NCI-H2029 treated with DMSO at 0.1 percent for 48 hours (cell line): ENCODE measurements around the gene BMP2K.
"Not testable (repeated sequence)": the region's sequence is repeated elsewhere in the genome, so short reads cannot be mapped to it uniquely, and the experiment has no call there.

Source experiments
- DNase-seq: peaks from one replicate; lab custom pipeline; 2025; lab: John Stamatoyannopoulos, UW

Gene BMP2K

DNA sequence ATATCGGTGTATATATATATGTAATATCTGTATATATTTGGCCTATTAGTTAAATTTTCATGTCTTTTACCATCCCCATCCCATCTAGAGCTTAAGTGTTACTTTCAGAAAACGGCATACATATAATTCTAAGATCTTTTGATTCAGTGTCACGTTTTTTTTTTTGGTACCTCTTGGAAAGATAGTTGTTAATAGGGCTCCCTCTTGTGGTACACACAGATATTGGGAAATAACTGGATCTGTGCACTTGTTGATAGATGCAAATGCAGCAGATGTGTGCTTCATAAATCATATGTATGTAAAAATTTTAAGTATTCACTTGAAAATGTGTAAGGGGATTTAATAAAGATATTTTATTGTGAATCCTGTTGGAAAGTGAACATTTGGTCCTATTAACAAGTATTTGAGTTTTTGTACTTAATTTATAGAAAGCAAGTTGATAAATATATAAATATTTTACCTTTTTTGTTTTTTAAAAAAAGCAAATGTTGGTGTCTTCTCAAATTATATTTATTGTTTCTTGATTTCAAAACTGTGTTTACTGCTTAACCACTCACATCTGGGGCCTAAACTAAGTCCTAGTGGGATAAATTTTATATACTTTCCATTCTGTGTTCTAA is 88.4 kb downstream of the BMP2K start:
- peak; percentile 74 for DNase-seq

DNA sequence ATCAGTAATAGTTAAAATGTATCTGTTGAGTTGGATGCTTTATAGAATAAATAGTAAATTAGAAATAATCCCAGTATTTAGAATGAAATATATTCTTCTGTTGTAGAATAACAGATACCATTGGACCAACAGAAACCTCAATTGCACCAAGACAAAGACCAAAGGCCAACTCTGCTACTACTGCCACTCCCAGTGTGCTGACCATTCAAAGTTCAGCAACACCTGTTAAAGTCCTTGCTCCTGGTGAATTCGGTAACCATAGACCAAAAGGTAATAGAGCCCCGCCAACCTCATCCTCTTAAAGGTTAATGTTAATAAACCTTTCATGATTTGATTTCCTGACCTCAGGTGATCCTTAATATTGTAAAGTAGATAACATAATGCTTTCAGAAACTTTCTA is 89.3 kb downstream of the BMP2K start:
- DNase-seq, result no peak

DNA sequence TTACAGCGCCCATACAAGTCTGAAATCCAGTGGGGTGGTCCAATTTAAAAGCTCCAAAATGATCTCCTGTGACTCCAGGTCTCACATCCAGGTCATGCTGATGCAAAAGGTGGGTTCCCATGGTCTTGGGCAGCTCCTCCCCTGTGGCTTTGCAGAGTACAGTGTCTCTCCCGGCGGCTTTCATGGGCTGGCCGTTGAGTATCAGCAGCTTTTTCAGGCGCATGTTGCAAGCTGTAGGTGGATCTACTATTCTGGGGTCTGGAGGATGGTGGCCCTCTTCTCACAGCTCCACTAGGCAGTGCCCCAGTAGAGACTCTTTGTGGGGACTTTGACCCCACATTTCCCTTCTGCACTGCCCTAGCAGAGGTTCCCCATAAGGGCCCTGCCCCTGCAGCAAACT is 92.6 kb downstream of the BMP2K start:
- not testable (repeated sequence) for DNase-seq

DNA sequence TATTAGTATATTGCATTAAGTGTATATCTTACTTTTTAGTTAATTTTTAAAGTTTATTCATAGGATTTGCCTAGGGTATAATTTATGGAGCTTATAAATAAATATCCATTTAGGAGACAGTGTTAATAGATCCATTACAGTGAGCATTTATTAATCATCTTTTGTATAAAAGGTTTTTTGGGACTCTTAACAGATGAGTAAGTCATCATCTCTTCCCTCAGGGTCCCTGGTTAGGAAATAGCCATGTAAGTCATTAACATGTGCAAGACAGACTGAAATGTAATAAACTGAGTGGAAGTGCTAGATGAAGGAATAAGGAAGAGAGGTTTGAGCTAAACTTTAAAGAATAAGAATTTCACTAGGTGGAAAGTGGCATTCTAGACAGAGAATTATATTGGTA is 93.9 kb downstream of the BMP2K start:
- no peak for DNase-seq

DNA sequence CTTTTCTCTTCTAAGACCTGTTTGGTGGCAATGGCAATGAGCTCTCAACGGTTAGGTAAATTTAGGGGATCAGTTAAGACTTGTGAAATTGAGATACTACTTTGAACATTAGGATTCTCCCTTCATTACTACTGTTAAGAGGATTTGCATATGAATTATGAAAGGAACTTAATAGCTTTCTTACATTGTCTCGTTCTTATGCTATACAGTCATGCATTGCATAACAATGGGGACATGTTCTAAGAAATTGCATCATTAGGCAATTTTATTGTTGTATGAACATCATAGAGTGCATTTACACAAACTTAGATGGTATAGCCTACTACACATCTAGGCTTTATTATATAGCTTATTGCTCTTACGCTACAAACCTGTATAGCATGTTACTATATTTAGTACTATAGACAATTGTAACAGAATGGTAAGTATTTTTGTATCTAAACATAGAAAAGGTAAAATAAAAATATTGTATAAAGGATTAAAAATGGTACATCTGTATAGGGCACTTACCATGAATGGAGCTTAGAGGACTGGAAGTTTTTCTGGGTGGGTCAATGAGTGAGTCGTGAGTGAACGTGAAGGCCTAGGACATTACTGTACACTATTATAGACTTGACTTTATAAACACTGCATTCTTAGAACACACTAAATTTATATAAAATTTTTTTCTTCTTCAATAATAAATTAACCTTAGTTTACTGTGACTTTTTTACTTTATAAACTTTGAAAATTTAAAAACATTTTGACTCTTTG is 100.6 kb downstream of the BMP2K start:
- no peak for DNase-seq

DNA sequence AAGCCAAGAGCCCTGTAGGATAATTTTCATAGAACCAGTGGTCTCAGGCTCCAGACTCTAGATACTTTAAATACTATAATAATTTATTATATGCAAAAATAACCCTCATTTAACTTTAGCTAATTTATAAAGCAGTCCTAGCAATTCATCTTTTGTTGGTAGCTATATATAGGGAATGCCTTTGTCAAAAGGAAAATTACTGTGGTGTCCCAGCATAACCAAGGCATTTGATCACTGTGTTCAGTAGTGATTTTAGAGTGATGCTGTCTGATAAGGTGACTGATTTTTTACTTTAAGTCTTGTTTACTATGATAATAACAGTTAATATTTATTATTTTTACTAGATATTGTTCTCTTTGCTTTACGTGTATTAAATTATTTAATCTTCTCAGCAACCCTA is 101.9 kb downstream of the BMP2K start:
- DNase-seq, result no peak

DNA sequence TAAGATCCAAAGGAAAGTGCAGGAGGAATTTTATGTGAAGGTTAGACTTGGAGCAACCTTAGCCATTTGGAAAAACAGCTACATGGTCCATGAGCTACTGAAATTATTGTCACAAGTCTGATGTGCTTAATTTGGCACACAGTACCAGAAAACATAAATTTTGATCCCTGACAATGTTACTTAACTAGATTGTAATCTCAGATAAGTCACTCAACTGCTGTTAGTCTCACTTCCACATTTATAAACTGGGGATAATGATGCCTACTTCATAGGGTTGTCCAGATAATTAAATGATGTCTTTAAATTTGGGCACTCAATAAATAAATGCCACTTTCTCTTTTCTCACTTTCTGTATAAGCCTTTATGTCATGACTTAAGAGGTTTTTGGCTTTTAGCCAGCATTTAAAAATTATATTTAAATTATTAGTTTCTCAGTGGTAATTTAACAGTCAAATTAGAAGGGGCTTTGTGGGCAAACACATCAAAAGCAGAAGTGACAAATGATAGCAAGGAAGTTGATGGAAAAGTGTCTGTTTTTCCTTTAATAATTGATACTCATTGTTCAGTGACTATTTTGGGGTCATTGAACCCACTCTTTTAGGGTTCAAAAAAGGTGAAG is 104.8 kb downstream of the BMP2K start:
- DNase-seq, result no peak

DNA sequence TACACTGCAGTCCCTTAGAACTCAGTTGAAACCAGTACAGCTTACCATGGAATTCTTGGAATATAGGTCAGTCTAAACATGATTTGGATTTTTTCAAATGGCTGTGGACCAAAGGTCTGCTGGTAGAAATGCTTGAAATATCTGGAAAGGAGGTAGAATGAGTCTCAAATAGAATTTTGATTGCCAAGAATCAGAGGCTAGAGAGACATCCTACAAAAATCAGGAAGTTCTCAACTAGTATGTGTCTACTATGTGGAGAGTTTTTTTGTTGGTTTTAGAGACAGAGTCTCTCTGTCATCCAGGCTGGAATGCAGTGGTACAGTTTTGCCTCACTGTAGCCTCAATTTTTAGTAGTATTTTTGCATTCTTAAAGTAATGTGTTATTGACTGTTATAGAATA is 109.4 kb downstream of the BMP2K start:
- DNase-seq, result no peak

DNA sequence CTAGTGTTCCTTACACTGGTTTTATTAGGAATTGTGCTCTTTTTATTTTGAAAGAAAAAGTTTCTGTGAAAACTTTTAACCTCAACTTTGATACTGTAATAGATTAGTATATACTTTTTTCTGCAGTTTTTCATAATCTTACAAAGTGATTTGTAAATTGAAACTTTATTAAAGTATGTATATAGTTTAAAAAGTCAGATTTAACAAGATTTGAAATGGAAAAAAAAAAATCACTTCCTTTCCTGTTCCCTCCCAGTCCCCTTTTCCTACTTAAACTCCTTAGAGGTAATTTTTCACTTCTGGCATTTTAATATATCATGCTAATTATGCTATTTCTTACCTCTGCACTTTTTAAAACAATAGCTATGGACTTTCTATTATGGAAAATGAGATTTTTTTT is 113.8 kb downstream of the BMP2K start:
- no peak for DNase-seq

DNA sequence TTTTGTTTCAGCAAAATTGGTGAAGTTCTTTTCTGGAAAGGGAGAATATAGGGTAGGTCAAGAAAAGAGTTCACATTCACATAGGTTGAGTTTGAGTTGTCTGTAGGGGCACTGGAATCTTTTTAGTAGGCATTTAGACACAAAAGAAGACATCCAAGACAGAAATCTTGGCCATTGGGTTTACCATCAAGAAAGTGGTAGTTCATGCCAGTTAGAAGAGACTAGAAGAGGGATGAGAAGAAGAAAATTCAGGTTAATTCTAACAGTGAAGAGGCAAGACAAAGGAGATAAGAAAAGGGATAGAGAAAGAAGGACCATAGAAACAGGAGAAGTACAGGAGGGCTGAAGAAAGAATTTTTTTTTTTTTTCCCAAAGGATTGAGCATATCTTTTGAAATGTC is 123.2 kb downstream of the BMP2K start:
- no peak for DNase-seq

DNA sequence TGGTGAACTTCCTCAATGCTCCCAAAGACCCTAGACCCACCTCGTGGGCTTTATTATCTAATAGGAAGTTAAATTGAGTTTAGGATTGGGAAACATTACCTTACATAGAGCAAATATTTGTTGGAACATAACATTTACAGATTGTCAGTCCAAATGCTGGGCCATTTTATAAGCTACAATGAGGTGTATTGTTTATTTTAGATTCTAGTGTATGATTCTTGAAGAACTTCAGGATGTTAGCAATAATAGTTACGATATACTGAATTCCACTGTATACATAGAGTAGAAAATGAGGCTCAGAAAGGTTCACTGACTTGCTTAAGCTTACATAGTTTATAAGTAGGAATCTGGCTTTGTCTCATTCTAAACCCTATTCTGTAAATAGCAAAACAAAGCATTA is 125.7 kb downstream of the BMP2K start:
- DNase-seq, result no peak

DNA sequence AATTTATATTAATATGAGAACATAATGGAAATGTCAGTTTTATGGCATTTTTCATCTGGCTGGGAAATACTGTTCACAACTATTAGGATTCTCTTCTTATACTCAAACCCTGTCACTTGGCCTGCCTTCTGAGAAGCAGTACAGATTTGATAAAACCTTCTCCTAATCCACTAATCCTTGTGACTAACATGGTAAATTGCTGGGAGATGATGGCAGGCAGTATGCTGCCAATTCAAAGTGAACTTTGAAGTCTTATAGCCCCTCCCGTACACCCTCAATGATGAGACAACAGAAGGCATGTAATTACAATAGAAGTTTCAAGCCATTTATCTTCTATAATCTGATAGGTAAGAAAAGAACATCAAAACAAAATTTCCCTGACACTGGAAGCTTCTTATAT is 126.1 kb downstream of the BMP2K start:
- no peak for DNase-seq

DNA sequence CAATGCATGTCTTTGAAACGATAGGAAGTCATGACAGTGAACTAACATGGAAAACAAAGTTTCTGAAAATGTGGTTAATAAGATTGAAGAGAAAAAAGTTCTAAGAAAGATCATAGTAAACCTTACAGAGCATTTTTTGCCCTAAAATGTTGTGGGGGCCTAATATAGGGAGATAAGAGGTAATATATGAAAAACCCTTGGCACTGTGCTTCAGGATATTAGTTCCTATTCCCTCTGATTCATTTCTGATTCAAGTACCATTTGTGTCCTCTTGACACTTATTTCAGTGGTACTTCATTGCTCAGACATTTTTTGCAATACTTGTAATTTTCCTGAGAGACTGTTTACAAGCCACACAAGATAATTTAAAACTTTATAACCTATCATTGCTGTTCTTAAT is 128.0 kb downstream of the BMP2K start:
- DNase-seq, result no peak

DNA sequence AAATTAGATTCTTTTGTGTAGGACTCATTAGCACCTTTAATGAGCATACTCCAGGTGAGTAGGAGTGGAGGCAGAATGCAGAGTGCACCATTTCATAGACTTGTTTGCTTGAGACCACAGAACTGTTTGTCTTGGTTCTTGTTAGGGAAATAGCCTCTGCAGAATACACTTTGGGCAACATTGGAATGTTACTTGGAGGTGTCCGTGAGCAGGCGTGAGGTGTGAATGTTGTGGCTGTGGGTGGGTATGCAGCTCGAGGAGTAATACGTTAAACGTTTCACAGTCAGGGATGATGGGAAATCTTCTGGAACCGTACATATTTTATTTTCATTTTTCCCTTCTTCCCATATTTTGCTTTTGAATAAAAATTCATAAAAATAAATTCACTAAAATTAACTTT is 131.5 kb downstream of the BMP2K start:
- no peak for DNase-seq

DNA sequence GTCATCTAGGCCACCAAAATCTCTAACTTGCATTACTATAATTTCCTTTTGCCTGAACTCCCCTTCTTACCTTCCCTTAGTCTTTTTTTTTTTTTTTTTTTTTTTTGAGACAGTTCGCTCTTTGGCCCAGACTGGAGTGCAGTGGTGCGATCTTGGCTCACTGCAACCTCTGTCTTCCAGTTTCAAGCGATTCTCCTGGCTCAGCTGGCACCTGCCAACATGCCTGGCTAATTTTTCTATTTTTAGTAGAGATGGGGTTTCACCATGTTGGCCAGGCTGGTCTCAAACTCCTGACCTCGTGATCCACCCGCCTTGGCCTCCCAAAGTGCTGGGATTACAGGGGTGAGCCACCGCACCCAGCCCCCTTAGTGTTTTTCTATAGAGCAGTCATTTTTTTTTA is 132.8 kb downstream of the BMP2K start:
- not testable (repeated sequence) for DNase-seq

DNA sequence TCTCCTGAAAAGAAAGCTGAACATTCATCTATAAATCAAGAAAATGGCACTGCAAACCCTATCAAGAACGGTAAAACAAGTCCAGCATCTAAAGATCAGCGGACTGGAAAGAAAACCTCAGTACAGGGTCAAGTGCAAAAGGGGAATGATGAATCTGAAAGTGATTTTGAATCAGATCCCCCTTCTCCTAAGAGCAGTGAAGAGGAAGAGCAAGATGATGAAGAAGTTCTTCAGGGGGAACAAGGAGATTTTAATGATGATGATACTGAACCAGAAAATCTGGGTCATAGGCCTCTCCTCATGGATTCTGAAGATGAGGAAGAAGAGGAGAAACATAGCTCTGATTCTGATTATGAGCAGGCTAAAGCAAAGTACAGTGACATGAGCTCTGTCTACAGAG is 134.5 kb downstream of the BMP2K start:
- no peak for DNase-seq

DNA sequence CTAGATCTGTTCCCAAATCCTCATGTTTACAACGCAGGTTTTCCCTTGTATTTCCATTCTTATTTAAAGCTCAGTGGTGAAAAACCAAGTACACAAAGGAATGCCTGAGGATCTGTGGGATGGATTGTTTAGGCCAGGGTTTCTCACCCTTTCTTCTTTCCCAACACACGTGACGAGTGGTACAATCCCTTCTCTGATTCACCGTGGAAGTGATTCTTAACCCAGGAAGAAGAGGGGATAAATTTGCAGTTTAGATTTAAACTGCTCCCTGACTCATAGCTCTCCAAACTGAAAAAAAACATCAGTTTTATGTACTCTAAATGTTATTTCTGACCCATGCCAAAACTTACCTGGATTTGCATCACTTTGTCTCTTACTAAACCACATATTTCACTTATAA is 146.1 kb downstream of the BMP2K start:
- no peak for DNase-seq

DNA sequence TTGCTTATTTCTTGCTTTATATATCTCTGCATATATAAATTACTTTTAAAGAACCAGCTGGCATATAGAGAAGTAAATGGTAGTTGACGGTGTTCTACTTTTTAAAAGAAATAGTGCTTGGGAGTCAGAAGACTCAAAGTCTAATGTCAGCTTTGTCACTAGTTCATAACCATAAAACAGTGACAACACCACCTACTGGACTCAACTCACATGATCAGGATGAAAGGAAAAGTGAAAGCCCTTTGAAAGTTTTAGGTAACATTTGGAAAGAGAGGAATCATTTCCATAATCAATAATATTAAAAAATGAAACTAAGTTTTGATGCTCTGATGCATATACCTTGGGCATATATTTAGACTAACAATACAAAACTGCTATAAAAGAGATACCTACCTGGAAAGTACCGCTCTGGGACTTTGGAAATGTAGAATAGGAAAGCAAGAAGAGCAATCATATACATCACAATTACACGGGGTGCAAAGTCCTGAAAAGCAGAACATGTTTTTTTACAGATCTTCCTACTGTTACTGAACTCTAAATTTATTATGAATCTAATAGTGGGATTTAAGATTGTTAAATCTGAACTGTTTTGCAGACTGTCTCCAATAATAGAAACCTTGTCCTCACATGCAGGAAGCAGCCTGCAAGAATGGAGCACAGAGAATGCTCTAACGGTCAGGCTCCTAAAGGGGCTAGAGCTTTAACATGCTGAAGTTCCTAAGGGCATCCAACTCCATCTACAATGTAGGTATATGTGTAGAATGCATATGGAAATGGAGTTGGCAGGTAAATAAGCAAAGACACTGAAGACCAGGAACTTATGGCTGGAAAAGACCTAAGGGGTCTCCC is 147.5 kb downstream of the BMP2K start:
- DNase-seq, result no peak

DNA sequence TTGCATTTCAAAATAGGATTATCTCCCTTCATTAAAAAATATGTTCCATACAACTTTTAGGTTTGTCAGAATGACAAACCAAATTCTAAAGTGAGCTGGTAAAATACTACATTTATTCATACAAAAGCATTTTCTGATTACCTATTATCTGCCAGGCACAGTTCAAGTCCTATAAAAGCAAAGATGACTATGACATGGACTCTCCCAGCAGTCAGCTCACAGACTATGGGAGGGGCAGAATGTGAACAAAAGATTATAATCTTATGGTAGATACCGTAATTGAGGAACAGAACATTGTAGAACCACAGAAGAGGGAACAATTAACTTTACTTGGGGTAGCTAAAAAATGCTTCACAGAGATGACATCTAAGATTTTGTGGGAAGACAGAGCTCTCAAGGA is 150.7 kb downstream of the BMP2K start:
- DNase-seq, result no peak

DNA sequence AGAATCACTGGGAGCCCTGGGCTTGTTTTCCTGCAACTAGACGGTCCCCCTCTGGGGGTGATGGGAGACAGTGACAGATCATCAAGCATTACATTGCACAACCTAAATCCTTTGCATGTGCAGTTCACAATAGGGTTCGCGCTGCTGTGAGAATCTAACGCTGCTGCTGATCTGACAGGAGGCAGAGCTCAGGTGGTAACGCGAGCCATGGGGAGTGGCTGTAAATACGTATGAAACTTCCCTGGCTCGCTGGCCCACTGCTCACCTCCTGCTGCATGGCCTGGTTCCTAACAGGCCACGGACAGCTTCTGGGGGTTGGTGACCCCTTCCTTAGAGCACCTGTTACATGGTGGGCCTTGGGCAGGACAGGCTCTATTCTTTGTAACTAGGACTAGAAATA is 152.7 kb downstream of the BMP2K start:
- DNase-seq, result no peak

DNA sequence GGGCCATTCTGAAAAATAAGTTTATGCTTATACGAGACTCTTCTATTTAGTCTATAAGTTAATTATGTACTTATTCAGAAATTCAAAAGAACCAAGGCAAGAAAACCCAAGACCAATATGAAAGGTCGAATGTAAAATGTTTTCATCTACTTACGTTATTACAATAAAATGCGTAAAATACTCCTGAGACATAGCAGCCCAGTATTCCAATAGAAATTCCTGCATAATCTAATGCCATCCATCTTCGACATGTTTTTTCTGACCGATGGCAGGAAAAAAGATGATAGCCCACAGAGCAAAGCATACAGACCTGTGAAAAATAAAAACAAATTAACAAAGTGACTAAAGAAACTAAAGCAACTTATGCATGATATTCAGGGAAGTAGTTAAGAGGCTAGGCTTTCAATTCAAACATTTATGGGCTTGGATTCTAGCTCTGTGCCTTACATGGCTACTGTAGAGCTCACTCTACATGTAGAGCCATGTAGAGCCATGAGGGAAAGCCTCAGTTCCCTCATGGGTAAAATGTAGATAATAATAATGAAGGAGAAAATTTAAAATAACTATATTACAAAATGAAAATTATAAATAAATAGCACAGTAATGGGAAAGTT is 154.0 kb downstream of the BMP2K start:
- no peak for DNase-seq

DNA sequence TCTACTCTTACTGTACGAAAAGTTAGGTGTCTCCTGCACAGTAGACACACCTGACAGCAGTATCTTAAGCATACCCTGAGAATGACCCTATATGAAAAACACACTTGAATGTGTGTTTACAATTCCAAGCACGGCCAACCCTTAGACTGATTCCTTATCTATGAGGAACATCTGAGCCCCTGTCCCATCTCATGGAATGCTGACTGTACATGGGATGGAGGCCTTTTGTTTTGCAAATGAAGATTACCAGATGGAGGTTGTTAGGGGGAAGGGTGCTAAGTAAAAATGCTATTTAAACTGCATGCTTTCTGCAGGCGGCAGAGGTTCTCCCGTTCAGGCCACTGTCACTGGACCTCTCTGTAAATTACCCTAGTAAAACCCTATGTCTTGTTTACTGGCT is 160.8 kb downstream of the BMP2K start:
- DNase-seq, result no peak
